GM12872 (cell line): Measurements from ENCODE around the gene RYR1.

Source experiments
- TF ChIP-seq, protein P1 (sequence below): IDR thresholded peaks from 3 replicates; pipeline ENCODE4 v1.5.1; 2011; ENCODE audit warnings: low read depth, mild to moderate bottlenecking, low read length, moderate library complexity; ENCODE audit not compliant: insufficient read depth

RYR1 gene

DNA sequence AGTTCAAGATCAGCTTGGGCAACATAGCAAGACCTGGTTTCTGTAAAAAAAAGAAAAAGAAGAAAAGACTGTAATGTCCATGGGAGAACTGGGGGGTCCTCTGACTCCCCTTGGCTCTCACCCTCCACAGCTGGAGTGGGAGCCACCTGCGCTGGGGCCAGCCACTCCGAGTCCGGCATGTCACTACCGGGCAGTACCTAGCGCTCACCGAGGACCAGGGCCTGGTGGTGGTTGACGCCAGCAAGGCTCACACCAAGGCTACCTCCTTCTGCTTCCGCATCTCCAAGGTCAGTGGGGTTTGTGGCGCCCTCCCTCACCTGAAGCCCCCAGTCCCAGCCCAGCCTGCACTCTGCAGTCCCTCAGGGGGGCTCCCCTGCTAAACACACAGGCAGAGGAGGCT lies 14.7 kb downstream of the RYR1 start:
- TF ChIP-seq, protein P1, sequence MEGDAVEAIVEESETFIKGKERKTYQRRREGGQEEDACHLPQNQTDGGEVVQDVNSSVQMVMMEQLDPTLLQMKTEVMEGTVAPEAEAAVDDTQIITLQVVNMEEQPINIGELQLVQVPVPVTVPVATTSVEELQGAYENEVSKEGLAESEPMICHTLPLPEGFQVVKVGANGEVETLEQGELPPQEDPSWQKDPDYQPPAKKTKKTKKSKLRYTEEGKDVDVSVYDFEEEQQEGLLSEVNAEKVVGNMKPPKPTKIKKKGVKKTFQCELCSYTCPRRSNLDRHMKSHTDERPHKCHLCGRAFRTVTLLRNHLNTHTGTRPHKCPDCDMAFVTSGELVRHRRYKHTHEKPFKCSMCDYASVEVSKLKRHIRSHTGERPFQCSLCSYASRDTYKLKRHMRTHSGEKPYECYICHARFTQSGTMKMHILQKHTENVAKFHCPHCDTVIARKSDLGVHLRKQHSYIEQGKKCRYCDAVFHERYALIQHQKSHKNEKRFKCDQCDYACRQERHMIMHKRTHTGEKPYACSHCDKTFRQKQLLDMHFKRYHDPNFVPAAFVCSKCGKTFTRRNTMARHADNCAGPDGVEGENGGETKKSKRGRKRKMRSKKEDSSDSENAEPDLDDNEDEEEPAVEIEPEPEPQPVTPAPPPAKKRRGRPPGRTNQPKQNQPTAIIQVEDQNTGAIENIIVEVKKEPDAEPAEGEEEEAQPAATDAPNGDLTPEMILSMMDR = no peak

GRCh38 chr19:38449518-38449917 lies 16.0 kb downstream of the RYR1 start:
- TF ChIP-seq, protein P1 = no peak

- TF ChIP-seq, protein P1 = no peak
Measured at GRCh38 chr19:38451036-38451435, 17.5 kb downstream of the RYR1 start.

DNA sequence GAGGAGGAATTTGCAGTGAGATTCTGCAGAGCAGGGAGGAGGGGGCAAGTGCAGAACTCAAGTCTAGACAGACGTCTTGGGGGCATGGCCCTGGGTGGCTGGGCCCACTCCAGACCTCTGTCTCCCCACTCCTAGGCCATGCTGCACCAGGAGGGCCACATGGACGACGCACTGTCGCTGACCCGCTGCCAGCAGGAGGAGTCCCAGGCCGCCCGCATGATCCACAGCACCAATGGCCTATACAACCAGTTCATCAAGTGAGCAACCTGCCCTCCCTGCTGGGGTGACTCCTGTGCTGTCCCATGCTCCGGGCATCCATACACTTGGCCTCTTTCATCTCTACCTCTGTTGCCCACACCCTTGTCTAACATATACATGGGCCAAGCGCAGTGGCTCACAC lies 18.1 kb downstream of the RYR1 start:
- TF ChIP-seq, protein P1 = no peak

DNA sequence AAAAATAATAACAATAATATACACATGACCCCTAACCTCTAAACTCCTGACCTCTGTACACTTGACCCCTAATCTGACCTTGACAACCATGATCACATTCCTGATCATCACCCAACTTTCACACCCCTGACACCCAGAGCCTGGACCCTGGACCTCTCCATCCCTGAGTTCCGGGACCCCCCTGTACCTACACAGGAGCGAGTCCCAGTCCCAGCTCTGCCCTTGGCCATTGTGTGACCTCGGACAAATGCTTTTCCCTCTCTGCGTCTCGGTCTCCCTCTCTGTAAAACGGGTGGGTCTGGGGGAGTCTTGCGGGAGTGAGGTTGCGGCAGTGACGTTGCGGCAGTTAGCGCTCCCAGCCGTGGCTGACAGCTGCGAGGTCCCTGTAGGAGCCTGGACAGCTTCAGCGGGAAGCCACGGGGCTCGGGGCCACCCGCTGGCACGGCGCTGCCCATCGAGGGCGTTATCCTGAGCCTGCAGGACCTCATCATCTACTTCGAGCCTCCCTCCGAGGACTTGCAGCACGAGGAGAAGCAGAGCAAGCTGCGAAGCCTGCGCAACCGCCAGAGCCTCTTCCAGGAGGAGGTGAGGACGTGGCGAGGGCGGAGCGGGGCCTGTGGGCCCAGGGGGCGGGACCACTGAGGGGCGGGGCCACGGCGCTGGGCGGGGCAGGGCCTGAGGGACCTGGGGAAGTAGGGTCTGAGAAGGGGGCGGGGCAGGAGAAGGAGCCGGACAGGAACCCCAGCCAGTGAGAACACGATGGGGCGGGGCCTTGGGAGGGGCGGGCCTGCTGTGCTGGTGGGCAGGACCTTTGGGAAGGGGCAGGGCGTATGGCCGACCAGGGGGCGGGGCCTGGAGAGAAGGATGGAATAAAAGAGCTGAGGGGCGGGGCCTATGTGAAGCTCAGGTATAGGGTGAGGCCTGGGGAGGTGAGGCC lies 19.2 kb downstream of the RYR1 start:
- TF ChIP-seq, protein P1 = no peak

- TF ChIP-seq, protein P1 = no peak
Measured at GRCh38 chr19:38453596-38453995, 20.1 kb downstream of the RYR1 start.

DNA sequence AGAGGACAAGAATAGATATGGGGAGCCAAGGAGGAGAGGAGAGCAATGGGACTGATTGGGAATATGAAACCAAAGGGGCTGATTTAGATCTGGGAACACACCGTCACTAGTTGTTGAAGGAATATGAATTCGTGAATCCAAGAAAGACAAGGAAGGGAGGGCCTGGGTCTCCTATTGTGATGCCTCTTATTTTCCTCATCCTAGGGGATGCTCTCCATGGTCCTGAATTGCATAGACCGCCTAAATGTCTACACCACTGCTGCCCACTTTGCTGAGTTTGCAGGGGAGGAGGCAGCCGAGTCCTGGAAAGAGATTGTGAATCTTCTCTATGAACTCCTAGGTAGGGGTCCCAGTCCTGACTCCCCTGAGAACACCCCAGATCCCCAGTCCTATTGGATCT lies 21.5 kb downstream of the RYR1 start:
- TF ChIP-seq, protein P1 = no peak
